GM12878 (cell line): ENCODE measurements around the gene PRKCE. TPM values are rescaled to one million over a fixed set of nuclear protein-coding genes. Genes with fewer than 3 reads are reported as not detected.
A peak's percentile ranks its signal among the peaks of the same experiment; 100 is the strongest.

Experiments used
- ASH2L ChIP-seq: fragments of 300-600, 200-600 bp; sonication (generic); IDR thresholded peaks from 2 replicates; pipeline ENCODE4 v1.6.1; 2017; ENCODE audit warnings: low read depth, mild to moderate bottlenecking, borderline replicate concordance
- CREM ChIP-seq: IDR thresholded peaks from 2 replicates; pipeline ENCODE4 v1.6.1; 2014; ENCODE audit warnings: antibody characterized with exemption, low read depth
- EGR1 ChIP-seq, 2 experiments: IDR thresholded peaks; 1 replicate in 1 of 2; 2 replicates in 1 of 2; pipeline ENCODE4 v1.6.1; 2011 to 2012; ENCODE audit warnings: low read depth in 2 of 2, low read length in 2 of 2, borderline replicate concordance in 1 of 2, mild to moderate bottlenecking in 1 of 2, moderate library complexity in 1 of 2
- EP300 ChIP-seq, 2 experiments: fragments of 150-350 bp in 1 of 2; IDR thresholded peaks; 2 replicates each; pipeline ENCODE4 v1.6.1; 2011 to 2012; ENCODE audit warnings: low read depth in 2 of 2, low read length in 2 of 2, borderline replicate concordance in 1 of 2, improper control_type of control experiment in 1 of 2, inconsistent platforms in 1 of 2; ENCODE audit not compliant: control insufficient read depth in 1 of 2
- ETV6 ChIP-seq, 2 experiments: fragments of 450-650 bp in 1 of 2; IDR thresholded peaks in 1 of 2; conservative IDR thresholded peaks in 1 of 2; 2 replicates each; pipeline ENCODE4 v1.6.1; 2014; ENCODE audit warnings: antibody characterized with exemption in 1 of 2, borderline replicate concordance in 1 of 2, low read depth in 1 of 2, mild to moderate bottlenecking in 1 of 2, moderate library complexity in 1 of 2
- HDAC2 ChIP-seq: fragments of 200-600 bp; sonication (generic); IDR thresholded peaks from 2 replicates; pipeline ENCODE4 v1.6.1; 2017
- IKZF2 ChIP-seq, 2 experiments: fragments of 450-650 bp; IDR thresholded peaks; 2 replicates each; pipeline ENCODE4 v1.6.1; 2017; ENCODE audit warnings: mild to moderate bottlenecking in 2 of 2, moderate library complexity in 2 of 2
- LARP7 ChIP-seq: fragments of 450-650 bp; IDR thresholded peaks from 2 replicates; pipeline ENCODE4 v1.6.1; 2017; ENCODE audit warnings: mild to moderate bottlenecking
- MYB ChIP-seq: fragments of 150-350 bp; IDR thresholded peaks from 2 replicates; pipeline ENCODE4 v1.6.1; 2014; ENCODE audit warnings: mild to moderate bottlenecking, low read depth, low read length, borderline replicate concordance
- NFIC ChIP-seq: IDR thresholded peaks from 2 replicates; pipeline ENCODE4 v1.6.1; 2012; ENCODE audit warnings: low read depth, mild to moderate bottlenecking, inconsistent platforms, low read length, moderate library complexity
- PAX5 ChIP-seq: IDR thresholded peaks from 2 replicates; pipeline ENCODE4 v1.6.1; 2011; ENCODE audit warnings: low read depth, low read length, borderline replicate concordance
- PML ChIP-seq: IDR thresholded peaks from 2 replicates; pipeline ENCODE4 v1.6.1; 2012; ENCODE audit warnings: low read length, inconsistent platforms
- RAD21 ChIP-seq: IDR thresholded peaks from 2 replicates; pipeline ENCODE4 v1.6.1; 2011; ENCODE audit warnings: mild to moderate bottlenecking, low read depth, low read length, moderate library complexity; ENCODE audit not compliant: insufficient read depth
- RELA ChIP-seq: fragments of 450-650 bp; IDR thresholded peaks from 2 replicates; pipeline ENCODE4 v1.8.0; 2014; ENCODE audit warnings: borderline replicate concordance; ENCODE audit not compliant: partially characterized antibody
- RFX5 ChIP-seq: IDR thresholded peaks from 2 replicates; pipeline ENCODE4 v1.6.1; 2011; ENCODE audit warnings: low read depth, low read length, improper control_type of control experiment
- TBL1XR1 ChIP-seq: IDR thresholded peaks from 2 replicates; pipeline ENCODE4 v1.6.1; 2012; ENCODE audit warnings: low read depth, low read length, improper control_type of control experiment
- ZBED1 ChIP-seq: IDR thresholded peaks from 2 replicates; pipeline ENCODE4 v1.6.1; 2016; ENCODE audit warnings: borderline replicate concordance
- polyA plus RNA-seq, 11 experiments: library from polyadenylated mRNA; depleted of rRNA in 4 of 11; unstranded in 6 of 11; stranded (reverse) in 5 of 11; fragments of >200 nt; fragmentation: Nextera tagmentation in 4 of 11; fragmentation: Illumina TruSeq in 1 of 11; extraction: Ambion mirVana in 4 of 11; extraction: Trizol in 1 of 11; gene quantifications; 1 replicate in 1 of 11; 2 replicates in 10 of 11; pipeline versions ENCODE4 v1.2.1 to v1.2.3, GENCODE V29; 2011 to 2016; ENCODE audit warnings: inconsistent platforms in 2 of 11, missing spikeins in 2 of 11, low read depth in 1 of 11
- total RNA-seq, 4 experiments: library from RNA; depleted of rRNA in 3 of 4; stranded (reverse); fragments of >200 nt in 3 of 4; fragmentation: Illumina TruSeq in 1 of 4; extraction: Trizol in 1 of 4; gene quantifications; 2 replicates each; pipeline versions ENCODE4 v1.2.1 to v1.2.3, GENCODE V29; 2013 to 2021
- TF ChIP-seq, protein P1 (sequence below): fragments of 450-650 bp; IDR thresholded peaks from 2 replicates; pipeline ENCODE4 v1.6.1; 2017; ENCODE audit warnings: antibody characterized with exemption, mild to moderate bottlenecking, moderate library complexity
- TF ChIP-seq, protein P2 (sequence below): fragments of 450-650 bp; IDR thresholded peaks from 2 replicates; pipeline ENCODE4 v1.6.1; 2014; ENCODE audit warnings: mild to moderate bottlenecking
- TF ChIP-seq, protein P3 (sequence below): fragments of 450-650 bp; formaldehyde crosslinking; IDR thresholded peaks from 2 replicates; pipeline ENCODE4 v1.4.0; 2022; ENCODE audit warnings: mild to moderate bottlenecking, moderate library complexity

PRKCE gene
- total and polyA plus RNA-seq, 10 of the 15 experiments (the other 5 are each of a cell fraction or from before 2014, with no cell fraction given): 2.6 to 28.2 (median 11.3) TPM

DNA sequence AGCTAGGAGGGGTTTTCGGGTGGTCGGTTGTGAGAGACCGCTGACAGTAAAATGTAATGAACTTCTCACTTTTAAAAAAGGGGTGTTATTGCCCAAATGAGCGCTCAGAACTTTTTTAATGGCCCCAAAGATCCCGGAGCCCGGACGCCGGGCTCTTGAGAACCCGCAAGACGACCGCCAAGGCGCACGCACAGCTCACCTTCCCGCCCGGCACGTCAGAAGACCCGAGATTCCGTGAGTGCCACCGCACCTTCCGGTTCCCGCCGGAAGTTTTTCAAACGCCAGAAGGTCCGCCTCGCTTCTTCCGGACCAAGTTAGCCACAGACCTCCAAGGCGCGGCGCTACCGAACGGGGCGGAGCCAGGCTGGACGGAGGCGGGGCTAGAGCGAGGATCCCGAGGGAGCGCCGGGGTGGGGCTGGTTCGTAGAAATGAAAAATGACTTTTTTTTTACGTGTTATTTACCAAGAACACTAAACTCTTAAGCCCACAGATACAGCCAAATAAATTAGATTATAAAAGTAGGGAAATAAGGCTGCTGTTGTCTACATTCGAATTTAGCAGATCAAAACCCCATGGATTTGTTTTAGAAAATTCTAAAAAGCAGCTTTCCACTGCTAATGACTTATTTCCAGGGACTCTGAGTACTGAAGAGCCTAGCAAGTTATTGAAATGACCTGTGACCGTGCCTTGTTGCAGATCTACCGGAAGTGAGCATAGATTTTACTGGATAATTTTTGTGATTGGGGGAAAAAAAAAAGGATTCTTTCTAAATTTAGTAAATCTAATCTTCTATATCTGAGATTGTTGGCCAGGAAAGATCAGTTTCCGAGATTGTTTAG lies 40.2 kb upstream of the PRKCE start, which contains the start of gene SRBD1 (continued):
- TF ChIP-seq HDAC2: no peak
- TF ChIP-seq EP300 (IDR thresholded peaks at IDR 0.05; ENCODE audit: borderline replicate concordance in 1 of 2, control insufficient read depth in 1 of 2, low read depth in 2 of 2, low read length in 2 of 2): no peak
- no peak for TF ChIP-seq ZBED1
- TF ChIP-seq, protein P1, sequence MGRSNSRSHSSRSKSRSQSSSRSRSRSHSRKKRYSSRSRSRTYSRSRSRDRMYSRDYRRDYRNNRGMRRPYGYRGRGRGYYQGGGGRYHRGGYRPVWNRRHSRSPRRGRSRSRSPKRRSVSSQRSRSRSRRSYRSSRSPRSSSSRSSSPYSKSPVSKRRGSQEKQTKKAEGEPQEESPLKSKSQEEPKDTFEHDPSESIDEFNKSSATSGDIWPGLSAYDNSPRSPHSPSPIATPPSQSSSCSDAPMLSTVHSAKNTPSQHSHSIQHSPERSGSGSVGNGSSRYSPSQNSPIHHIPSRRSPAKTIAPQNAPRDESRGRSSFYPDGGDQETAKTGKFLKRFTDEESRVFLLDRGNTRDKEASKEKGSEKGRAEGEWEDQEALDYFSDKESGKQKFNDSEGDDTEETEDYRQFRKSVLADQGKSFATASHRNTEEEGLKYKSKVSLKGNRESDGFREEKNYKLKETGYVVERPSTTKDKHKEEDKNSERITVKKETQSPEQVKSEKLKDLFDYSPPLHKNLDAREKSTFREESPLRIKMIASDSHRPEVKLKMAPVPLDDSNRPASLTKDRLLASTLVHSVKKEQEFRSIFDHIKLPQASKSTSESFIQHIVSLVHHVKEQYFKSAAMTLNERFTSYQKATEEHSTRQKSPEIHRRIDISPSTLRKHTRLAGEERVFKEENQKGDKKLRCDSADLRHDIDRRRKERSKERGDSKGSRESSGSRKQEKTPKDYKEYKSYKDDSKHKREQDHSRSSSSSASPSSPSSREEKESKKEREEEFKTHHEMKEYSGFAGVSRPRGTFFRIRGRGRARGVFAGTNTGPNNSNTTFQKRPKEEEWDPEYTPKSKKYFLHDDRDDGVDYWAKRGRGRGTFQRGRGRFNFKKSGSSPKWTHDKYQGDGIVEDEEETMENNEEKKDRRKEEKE: no peak
- no peak for TF ChIP-seq MYB
- no peak for TF ChIP-seq RFX5
- no peak for TF ChIP-seq NFIC
- peak; percentile 33 to 40 for TF ChIP-seq IKZF2 (IDR thresholded peaks at IDR 0.05)
- no peak for TF ChIP-seq ASH2L
- no peak for TF ChIP-seq LARP7
- peak; percentile 46; the same call in 1 of the 2 replicates for TF ChIP-seq PML
- no peak for TF ChIP-seq PAX5
- peak in 1 of 2 experiments; percentile 94; a peak in 2 of 4 replicates for TF ChIP-seq ETV6 (conservative IDR thresholded peaks at IDR 0.05 in 1 of 2, IDR thresholded peaks at IDR 0.05 in 1 of 2; ENCODE audit: borderline replicate concordance in 1 of 2, low read depth in 1 of 2)
- TF ChIP-seq, protein P2, sequence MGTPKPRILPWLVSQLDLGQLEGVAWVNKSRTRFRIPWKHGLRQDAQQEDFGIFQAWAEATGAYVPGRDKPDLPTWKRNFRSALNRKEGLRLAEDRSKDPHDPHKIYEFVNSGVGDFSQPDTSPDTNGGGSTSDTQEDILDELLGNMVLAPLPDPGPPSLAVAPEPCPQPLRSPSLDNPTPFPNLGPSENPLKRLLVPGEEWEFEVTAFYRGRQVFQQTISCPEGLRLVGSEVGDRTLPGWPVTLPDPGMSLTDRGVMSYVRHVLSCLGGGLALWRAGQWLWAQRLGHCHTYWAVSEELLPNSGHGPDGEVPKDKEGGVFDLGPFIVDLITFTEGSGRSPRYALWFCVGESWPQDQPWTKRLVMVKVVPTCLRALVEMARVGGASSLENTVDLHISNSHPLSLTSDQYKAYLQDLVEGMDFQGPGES: no peak
- 0 out of 2 replicates have a peak, but pooled peaks have one; percentile 17 for TF ChIP-seq TBL1XR1
- TF ChIP-seq, protein P3, sequence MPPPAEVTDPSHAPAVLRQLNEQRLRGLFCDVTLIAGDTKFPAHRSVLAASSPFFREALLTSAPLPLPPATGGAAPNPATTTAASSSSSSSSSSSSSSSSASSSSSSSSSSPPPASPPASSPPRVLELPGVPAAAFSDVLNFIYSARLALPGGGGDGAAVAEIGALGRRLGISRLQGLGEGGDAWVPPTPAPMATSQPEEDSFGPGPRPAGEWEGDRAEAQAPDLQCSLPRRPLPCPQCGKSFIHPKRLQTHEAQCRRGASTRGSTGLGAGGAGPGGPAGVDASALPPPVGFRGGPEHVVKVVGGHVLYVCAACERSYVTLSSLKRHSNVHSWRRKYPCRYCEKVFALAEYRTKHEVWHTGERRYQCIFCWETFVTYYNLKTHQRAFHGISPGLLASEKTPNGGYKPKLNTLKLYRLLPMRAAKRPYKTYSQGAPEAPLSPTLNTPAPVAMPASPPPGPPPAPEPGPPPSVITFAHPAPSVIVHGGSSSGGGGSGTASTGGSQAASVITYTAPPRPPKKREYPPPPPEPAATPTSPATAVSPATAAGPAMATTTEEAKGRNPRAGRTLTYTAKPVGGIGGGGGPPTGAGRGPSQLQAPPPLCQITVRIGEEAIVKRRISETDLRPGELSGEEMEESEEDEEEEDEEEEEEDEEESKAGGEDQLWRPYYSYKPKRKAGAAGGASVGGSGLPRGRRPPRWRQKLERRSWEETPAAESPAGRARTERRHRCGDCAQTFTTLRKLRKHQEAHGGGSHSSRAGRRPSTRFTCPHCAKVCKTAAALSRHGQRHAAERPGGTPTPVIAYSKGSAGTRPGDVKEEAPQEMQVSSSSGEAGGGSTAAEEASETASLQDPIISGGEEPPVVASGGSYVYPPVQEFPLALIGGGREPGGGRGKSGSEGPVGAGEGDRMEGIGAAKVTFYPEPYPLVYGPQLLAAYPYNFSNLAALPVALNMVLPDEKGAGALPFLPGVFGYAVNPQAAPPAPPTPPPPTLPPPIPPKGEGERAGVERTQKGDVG (CRISPR knock-in tag): no peak
- TF ChIP-seq CREM: peak; percentile 69; the same call in 1 of the 2 replicates
- no peak for TF ChIP-seq RELA
- TF ChIP-seq RAD21: no peak
- no peak for TF ChIP-seq EGR1 (IDR thresholded peaks at IDR 0.05; ENCODE audit: borderline replicate concordance in 1 of 2, low read depth in 2 of 2, low read length in 2 of 2)
